Stimulated activated naive CD8-positive, alpha-beta T cell treated with anti-CD3 and anti-CD28 coated beads, Interleukin-15, amount 100 ng/mL, for 72 hours (primary cell): ENCODE measurements around the gene MAP3K20.

Source experiments
- ATAC-seq: fragments of 150-1000 bp; cut with Tn5 transposase; 2 replicates; pipeline ENCODE4 v1.10.0; 2021; ENCODE audit warnings: mild to moderate bottlenecking, moderate library complexity
- DNase-seq, 2 donors: peaks; one replicate each; pipeline ENCODE4 v3.0.0; 2021 to 2022
- H3K27ac Mint-ChIP-seq, 2 donors: one replicate each; pipeline ENCODE4 v1.8.0; 2022; ENCODE audit warnings: mild to moderate bottlenecking in 2 of 2, mixed read lengths in 2 of 2, moderate library complexity in 2 of 2
- H3K27me3 Mint-ChIP-seq: one replicate; pipeline ENCODE4 v1.8.0; 2022; ENCODE audit warnings: mixed read lengths
- H3K4me1 Mint-ChIP-seq: one replicate; pipeline ENCODE4 v1.8.0; 2022; ENCODE audit warnings: mild to moderate bottlenecking, mixed read lengths
- H3K4me3 Mint-ChIP-seq, 2 donors: one replicate each; pipeline ENCODE4 v1.8.0; 2022; ENCODE audit warnings: mild to moderate bottlenecking in 2 of 2, mixed read lengths in 2 of 2, moderate library complexity in 1 of 2
- H3K9me3 Mint-ChIP-seq, 2 donors: one replicate each; pipeline ENCODE4 v1.8.0; 2022; ENCODE audit warnings: mixed read lengths in 2 of 2

Gene MAP3K20

DNA sequence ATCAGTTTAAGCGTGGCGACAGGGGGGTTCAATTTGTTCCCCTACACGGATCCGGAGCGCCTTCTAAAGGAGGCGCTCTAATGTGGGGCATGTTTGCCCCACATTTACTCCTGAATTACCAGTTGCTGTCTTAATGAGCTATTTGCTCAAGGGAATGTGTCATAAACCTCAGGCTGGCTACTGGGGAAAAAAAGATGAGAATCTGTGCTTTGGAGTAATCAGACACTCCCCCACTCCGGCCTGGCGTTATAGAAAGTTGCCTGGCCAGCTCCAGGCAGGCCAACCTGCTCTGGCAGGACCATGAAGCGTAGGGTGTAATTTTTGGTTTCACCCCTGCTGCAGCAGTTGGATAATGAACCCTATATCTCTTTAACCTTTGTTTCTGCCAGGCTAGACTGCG, 31.0 kb upstream of the MAP3K20 start:
- no peaks in the 10 kb centered on the region for H3K9me3 Mint-ChIP-seq
- no peak overlapping the region for H3K27ac Mint-ChIP-seq
- DNase-seq: no peak
- no peak for ATAC-seq
- no peaks in the 10 kb centered on the region for H3K27me3 Mint-ChIP-seq
- peaks cover 15% of the 10 kb centered on the region for H3K4me1 Mint-ChIP-seq
- H3K4me3 Mint-ChIP-seq: no peak overlapping the region

DNA sequence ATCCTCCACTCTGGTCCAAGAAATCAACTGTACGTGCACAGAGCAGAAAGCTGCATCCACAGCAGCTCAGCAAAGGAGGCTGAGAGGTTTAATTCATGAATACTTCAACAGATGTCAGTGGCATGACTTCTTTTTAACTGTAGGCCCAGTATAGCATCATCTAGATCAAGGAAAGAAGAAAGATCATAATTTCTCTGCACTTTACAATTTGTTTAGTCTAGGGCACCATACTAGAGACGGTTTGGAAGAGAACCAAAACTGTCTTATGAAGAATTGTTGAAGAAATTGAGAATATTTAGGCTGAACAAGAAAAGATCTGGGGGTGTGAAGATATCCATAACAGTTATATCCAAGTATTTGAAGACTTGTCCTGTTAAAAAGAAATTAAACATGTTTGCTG, 30.5 kb upstream of the MAP3K20 start:
- Mint-ChIP-seq H3K27me3 (no peaks in the 10 kb centered on the region), H3K4me3 (no peak overlapping the region), H3K27ac (no peak overlapping the region), H3K9me3 (no peaks in the 10 kb centered on the region), H3K4me1 (peaks cover 17% of the 10 kb centered on the region)
- no peak for DNase-seq
- ATAC-seq: no peak

GRCh38 chr2:173048522-173048896, 27.1 kb upstream of the MAP3K20 start:
- Mint-ChIP-seq H3K27ac (no peak overlapping the region), H3K4me1 (peaks cover 17% of the 10 kb centered on the region), H3K27me3 (peaks cover 23% of the 10 kb centered on the region), H3K4me3 (no peak overlapping the region), H3K9me3 (no peaks in the 10 kb centered on the region)
- DNase-seq (no peak), ATAC-seq (no peak)

DNA sequence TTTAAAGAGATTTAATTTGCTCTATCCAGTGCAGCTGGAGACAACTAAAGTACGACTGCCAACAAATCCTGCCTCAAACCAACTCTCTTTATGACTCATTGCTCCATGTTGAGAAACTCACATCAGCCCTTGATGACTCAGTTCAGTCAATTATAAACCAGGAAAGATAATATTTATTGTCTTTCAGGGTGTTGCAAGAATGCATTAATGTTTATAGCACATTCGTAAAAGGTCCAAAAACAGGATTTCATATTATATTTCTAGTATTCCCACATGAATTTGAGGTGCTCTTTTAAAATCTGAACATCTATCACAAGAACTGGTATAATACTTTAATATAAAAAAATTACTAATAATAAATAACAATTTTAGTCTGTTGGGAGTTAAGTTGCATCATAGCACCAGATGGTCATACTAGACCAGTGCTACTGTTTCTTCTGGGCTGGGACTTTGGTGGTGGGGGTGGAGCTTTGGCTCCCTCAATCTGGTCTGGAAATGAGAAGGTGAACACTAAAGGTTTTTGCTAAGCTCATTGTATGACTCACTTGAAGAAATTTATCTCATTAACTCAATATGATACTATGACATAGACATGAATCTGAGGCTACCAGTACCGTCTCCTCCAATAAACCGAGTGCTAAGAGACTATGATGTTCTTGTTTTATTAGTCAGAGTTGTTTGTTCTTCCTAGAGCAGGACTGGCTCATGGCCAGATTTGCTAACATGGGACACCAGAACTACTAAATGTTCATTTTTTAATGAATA, 26.6 kb upstream of the MAP3K20 start:
- Mint-ChIP-seq H3K9me3 (no peaks in the 10 kb centered on the region), H3K4me1 (peaks cover 17% of the 10 kb centered on the region), H3K4me3 (peak overlapping the region; percentile 3 to 5), H3K27me3 (peaks cover 26% of the 10 kb centered on the region), H3K27ac (peak overlapping the region in 1 of 2 donors; percentile 19)
- DNase-seq (peak; percentile 10 to 50), ATAC-seq (peak; percentile 97)

- DNase-seq: no peak
- H3K27me3 Mint-ChIP-seq: peaks cover 30% of the 10 kb centered on the region
- H3K4me3 Mint-ChIP-seq: no peak overlapping the region
- no peaks in the 10 kb centered on the region for H3K9me3 Mint-ChIP-seq
- peaks cover 17% of the 10 kb centered on the region for H3K4me1 Mint-ChIP-seq
- ATAC-seq: no peak
- no peak overlapping the region for H3K27ac Mint-ChIP-seq
Observed at GRCh38 chr2:173049831-173050230, 25.8 kb upstream of the MAP3K20 start.

DNA sequence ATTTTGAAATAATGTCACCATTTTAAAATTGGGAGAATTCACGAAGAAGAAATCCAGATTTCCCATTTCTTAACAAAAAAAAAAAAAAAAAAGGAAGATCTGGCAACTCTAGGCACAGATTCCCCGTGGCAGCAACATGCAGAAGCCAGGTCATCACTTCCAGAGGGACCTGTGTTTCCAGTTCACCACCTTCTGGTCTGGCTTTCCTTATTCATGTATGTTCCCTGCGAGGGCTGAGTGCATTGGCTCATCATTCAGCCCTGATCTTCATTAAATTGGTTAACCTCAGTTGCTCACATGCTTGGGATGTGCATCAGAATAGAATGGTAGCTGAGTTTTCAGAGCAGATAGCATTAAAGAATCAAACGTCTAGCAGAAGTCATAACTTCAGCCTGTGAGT, 25.0 kb upstream of the MAP3K20 start:
- no peaks in the 10 kb centered on the region for H3K9me3 Mint-ChIP-seq
- H3K4me3 Mint-ChIP-seq: no peak overlapping the region
- ATAC-seq (no peak), DNase-seq (no peak)
- H3K4me1 Mint-ChIP-seq: peaks cover 17% of the 10 kb centered on the region
- no peak overlapping the region for H3K27ac Mint-ChIP-seq
- peaks cover 39% of the 10 kb centered on the region for H3K27me3 Mint-ChIP-seq

GRCh38 chr2:173051463-173052215, 24.0 kb upstream of the MAP3K20 start:
- Mint-ChIP-seq H3K27me3 (peaks cover 48% of the 10 kb centered on the region), H3K4me3 (no peak overlapping the region), H3K4me1 (peaks cover 17% of the 10 kb centered on the region), H3K9me3 (no peaks in the 10 kb centered on the region), H3K27ac (no peak overlapping the region)
- DNase-seq (no peak), ATAC-seq (no peak)

- no peaks in the 10 kb centered on the region for H3K9me3 Mint-ChIP-seq
- no peak overlapping the region for H3K4me3 Mint-ChIP-seq
- H3K27me3 Mint-ChIP-seq: peaks cover 64% of the 10 kb centered on the region
- H3K4me1 Mint-ChIP-seq: peaks cover 17% of the 10 kb centered on the region
- H3K27ac Mint-ChIP-seq: no peak overlapping the region
- DNase-seq (no peak), ATAC-seq (no peak)
Observed at GRCh38 chr2:173053043-173053699, 22.5 kb upstream of the MAP3K20 start.

DNA sequence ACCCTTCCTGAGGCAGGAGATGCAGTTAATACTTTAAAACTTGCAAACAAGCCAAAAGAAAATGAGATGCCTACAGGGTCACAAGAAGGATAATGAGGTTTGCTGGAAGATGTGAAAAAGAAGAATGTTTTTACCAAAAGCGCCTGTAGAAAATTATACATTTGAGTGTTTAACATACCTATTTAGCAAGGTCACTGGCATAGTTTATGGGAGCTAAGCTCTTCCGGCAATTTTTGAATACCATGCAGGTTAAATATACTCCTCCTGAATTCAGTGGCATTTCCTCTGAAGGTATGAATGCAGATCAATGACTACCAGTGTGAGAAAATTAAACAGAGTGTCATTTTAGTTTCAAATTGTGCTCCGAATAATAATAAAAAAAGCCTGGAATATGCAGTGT, 21.2 kb upstream of the MAP3K20 start:
- ATAC-seq: no peak
- no peak overlapping the region for H3K4me3 Mint-ChIP-seq
- peaks cover 4% of the 10 kb centered on the region for H3K4me1 Mint-ChIP-seq
- peaks cover 67% of the 10 kb centered on the region for H3K27me3 Mint-ChIP-seq
- DNase-seq: no peak
- H3K27ac Mint-ChIP-seq: no peak overlapping the region
- H3K9me3 Mint-ChIP-seq: no peaks in the 10 kb centered on the region

DNA sequence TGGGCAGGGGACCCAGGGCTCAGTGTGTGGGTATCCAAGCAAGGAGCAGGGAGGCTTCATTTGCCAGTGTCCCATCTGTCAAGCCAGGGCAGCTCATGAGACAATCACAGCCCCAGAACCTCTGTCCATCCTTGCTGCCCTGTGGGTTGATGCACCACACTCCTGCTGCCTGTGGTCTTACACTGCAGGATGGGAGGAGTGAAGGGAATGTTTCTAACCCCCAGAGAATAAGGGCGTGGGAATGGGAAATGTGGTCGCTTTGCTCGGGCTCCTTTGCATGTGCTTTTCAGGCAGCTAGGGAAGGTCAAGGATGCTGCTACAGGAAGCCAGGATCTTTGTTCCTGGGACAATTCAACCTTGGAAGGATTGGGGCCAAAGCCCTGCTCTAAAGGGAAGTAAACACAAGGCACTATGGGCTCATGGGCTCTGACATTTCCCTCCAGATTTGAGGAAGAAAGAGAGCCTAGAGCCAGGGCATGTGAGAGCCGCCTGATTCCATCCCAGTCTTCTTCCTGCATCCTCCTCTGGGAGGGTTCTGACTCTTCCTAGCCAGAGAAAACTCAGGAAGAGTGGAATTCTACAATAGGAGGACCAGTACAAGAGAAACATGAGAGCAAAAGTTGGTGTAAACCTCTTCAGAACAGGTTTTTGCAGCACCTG, 18.8 kb upstream of the MAP3K20 start:
- Mint-ChIP-seq H3K9me3 (no peaks in the 10 kb centered on the region), H3K27ac (no peak overlapping the region)
- no peak for DNase-seq

DNA sequence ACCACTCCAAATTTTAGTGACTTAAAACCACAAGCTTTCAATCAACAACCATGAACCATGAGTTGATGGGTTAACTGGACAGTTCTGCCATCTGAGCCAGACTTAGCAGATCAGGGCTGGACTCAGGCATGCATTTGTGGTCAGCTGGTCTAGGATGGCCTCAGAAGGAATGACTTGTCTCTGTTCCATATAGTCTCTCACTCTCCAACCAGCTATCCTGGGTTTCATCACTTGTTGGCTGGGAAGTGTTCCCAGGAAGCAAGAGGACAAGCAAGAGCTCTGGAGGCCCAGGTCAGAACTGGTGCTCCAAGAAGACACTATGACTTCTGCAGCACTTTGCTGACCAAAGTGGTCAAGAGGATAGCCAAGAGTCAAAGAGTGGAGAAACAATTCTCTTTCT, 17.5 kb upstream of the MAP3K20 start:
- no peak overlapping the region for H3K4me3 Mint-ChIP-seq
- peaks cover 48% of the 10 kb centered on the region for H3K27me3 Mint-ChIP-seq
- H3K27ac Mint-ChIP-seq: no peak overlapping the region
- H3K4me1 Mint-ChIP-seq: no peaks in the 10 kb centered on the region
- no peak for ATAC-seq
- no peak for DNase-seq
- H3K9me3 Mint-ChIP-seq: no peaks in the 10 kb centered on the region

More for the DNA sequence above, 18.8 kb upstream of the MAP3K20 start:
- Mint-ChIP-seq H3K27me3 (peaks cover 54% of the 10 kb centered on the region), H3K4me1 (no peaks in the 10 kb centered on the region), H3K4me3 (no peak overlapping the region)
- ATAC-seq: no peak

GRCh38 chr2:173058673-173059072, 17.0 kb upstream of the MAP3K20 start:
- DNase-seq (no peak), ATAC-seq (no peak)
- Mint-ChIP-seq H3K27me3 (peaks cover 44% of the 10 kb centered on the region), H3K4me1 (no peaks in the 10 kb centered on the region), H3K9me3 (no peaks in the 10 kb centered on the region), H3K4me3 (no peak overlapping the region), H3K27ac (no peak overlapping the region)

DNA sequence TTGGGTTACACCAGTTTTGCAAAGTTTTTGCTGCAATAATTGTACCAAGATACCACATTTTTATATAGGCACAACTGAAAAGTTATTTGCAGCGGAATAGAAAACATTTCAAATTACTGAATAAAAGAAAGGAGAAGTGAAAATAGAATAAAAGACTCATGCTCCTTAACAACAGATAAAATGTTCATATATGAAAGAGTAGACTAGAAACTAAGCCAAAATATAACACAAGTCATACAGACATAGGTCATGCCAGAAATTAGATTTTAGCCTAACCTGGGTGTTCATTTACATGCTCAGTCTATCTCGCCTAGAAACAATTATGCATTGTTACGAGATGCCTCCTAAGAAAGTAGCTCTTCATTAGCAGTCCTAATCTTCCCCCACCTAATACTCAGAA, 16.4 kb upstream of the MAP3K20 start:
- no peak for DNase-seq
- no peak for ATAC-seq
- peaks cover 49% of the 10 kb centered on the region for H3K27me3 Mint-ChIP-seq
- no peaks in the 10 kb centered on the region for H3K4me1 Mint-ChIP-seq
- H3K27ac Mint-ChIP-seq: no peak overlapping the region
- no peaks in the 10 kb centered on the region for H3K9me3 Mint-ChIP-seq
- no peak overlapping the region for H3K4me3 Mint-ChIP-seq

GRCh38 chr2:173059971-173060461, 15.6 kb upstream of the MAP3K20 start:
- no peak overlapping the region for H3K27ac Mint-ChIP-seq
- DNase-seq: no peak
- no peaks in the 10 kb centered on the region for H3K4me1 Mint-ChIP-seq
- H3K4me3 Mint-ChIP-seq: no peak overlapping the region
- ATAC-seq: no peak
- H3K27me3 Mint-ChIP-seq: peaks cover 50% of the 10 kb centered on the region
- H3K9me3 Mint-ChIP-seq: no peaks in the 10 kb centered on the region

DNA sequence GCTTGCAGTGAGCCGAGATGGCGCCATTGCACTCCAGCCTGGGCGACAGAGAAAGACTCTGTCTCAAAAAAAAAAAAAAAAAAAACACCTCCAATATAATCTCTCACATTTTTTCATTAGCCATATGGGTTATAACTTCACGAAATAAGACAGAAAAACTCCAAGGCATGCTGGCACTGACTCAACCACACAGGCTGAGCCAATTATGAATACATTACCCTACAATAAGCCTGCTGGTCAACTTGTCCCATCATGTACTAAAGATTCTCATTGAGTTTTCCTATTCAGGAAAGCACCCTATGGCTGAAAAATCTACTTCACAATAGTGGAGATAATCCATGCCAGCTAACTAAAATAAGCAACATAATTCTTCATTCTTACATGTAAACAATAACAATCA, 12.8 kb upstream of the MAP3K20 start:
- ATAC-seq: no peak

More for the DNA sequence above, 12.8 kb upstream of the MAP3K20 start:
- Mint-ChIP-seq H3K4me3 (no peak overlapping the region), H3K27ac (no peak overlapping the region), H3K4me1 (no peaks in the 10 kb centered on the region), H3K9me3 (no peaks in the 10 kb centered on the region), H3K27me3 (peaks cover 37% of the 10 kb centered on the region)
- no peak for DNase-seq
